OCI-LY7 (cell line): ENCODE results near the gene TBC1D9B. TPM values are rescaled to one million over a fixed set of nuclear protein-coding genes. Genes with fewer than 3 reads are reported as not detected.
A peak's percentile ranks its signal among the peaks of the same experiment; 100 is the strongest.

Experiments
- BruUV-seq: library from RNA; stranded (reverse); fragments of 400-500 nt; replicated peaks from 2 replicates; lab custom pipeline; 2021; lab: Mats Ljungman, UMichigan
- CTCF ChIA-PET: fragments of 300-600 bp; sonication (Branson Sonifier 250); formaldehyde crosslinking; loops from one replicate; lab custom pipeline; 2022; ENCODE audit warnings: antibody characterized with exemption; ENCODE audit not compliant: unreplicated experiment; lab: Charles Lee
- POLR2A ChIA-PET: fragments of 300-600 bp; sonication (Branson Sonifier 250); formaldehyde crosslinking; loops from one replicate; lab custom pipeline; 2022; ENCODE audit warnings: antibody characterized with exemption; lab: Charles Lee
- DNase-seq: peaks from one replicate; pipeline ENCODE4 v3.0.0-alpha.2; 2015; ENCODE audit warnings: low spot score
- H2AFZ ChIP-seq: fragments of 200-600 bp; sonication (generic), shearing (Covaris generic); 2 replicates; pipeline ENCODE4 v1.6.1; 2014; ENCODE audit warnings: mild to moderate bottlenecking, antibody characterized with exemption, low read length, moderate library complexity
- H3K27ac ChIP-seq: fragments of 200-600 bp; sonication (generic); 2 replicates; pipeline ENCODE4 v1.5.1; 2014; ENCODE audit warnings: mixed run types, low read depth, mild to moderate bottlenecking, moderate library complexity, low read length, inconsistent platforms; ENCODE audit not compliant: poor library complexity, severe bottlenecking
- H3K36me3 ChIP-seq: fragments of 200-600 bp; sonication (generic); 2 replicates; pipeline ENCODE4 v1.6.1; 2014; ENCODE audit warnings: mild to moderate bottlenecking, antibody characterized with exemption, low read length, moderate library complexity, mixed read lengths; ENCODE audit not compliant: insufficient read depth
- H3K4me1 ChIP-seq: fragments of 200-600 bp; sonication (generic); 2 replicates; pipeline ENCODE4 v1.5.1; 2014; ENCODE audit warnings: mild to moderate bottlenecking, low read length; ENCODE audit not compliant: insufficient read depth, poor library complexity, severe bottlenecking
- H3K4me2 ChIP-seq: fragments of 200-600 bp; sonication (generic); 2 replicates; pipeline ENCODE4 v1.6.1; 2014; ENCODE audit warnings: mild to moderate bottlenecking, low read length
- H3K4me3 ChIP-seq: fragments of 200-600 bp; sonication (generic); 2 replicates; pipeline ENCODE4 v1.5.1; 2014; ENCODE audit warnings: mild to moderate bottlenecking, low read depth, low read length; ENCODE audit not compliant: poor library complexity, severe bottlenecking
- H3K79me2 ChIP-seq: fragments of 200-600 bp; sonication (generic); 2 replicates; pipeline ENCODE4 v1.6.1; 2016; ENCODE audit warnings: low read depth, mild to moderate bottlenecking, low read length, moderate library complexity, mixed read lengths; ENCODE audit not compliant: insufficient read depth
- H3K9me2 ChIP-seq: fragments of 200-600 bp; sonication (generic); 2 replicates; pipeline ENCODE4 v1.6.1; 2016; ENCODE audit warnings: mild to moderate bottlenecking, low read length, mixed read lengths; ENCODE audit not compliant: insufficient read depth
- H3K9me3 ChIP-seq: fragments of 200-600 bp; sonication (generic); 2 replicates; pipeline ENCODE4 v1.6.1; 2014; ENCODE audit warnings: mild to moderate bottlenecking, mixed run types, low read length, mixed read lengths
- H4K20me1 ChIP-seq: fragments of 200-600 bp; sonication (generic); 2 replicates; pipeline ENCODE4 v1.6.1; 2014; ENCODE audit warnings: mild to moderate bottlenecking, antibody characterized with exemption, low read length, moderate library complexity, mixed read lengths; ENCODE audit not compliant: insufficient read depth
- EZH2phosphoT487 ChIP-seq: fragments of 200-600 bp; sonication (generic); IDR thresholded peaks from 2 replicates; pipeline ENCODE4 v1.6.1; 2018; ENCODE audit warnings: low read depth, borderline replicate concordance, mild to moderate bottlenecking, mixed run types, antibody characterized with exemption, low read length, moderate library complexity, mixed read lengths
- intact Hi-C: fragments of 100-400 bp; cut with micrococcal nuclease; formaldehyde crosslinking; loops from one replicate; pipeline ENCODE4 v1.10.0; 2022; ENCODE audit not compliant: unreplicated experiment
- total RNA-seq, 2 experiments: library from RNA; depleted of rRNA in 1 of 2; stranded (reverse); fragments of >200 nt in 1 of 2; shearing (Covaris generic) in 1 of 2; gene quantifications; 2 replicates each; pipeline ENCODE4 v1.2.3, GENCODE V29; 2014 to 2022
- TF ChIP-seq, protein P1 (sequence below): fragments of 200-600 bp; sonication (generic); conservative IDR thresholded peaks from 2 replicates; pipeline ENCODE4 v1.5.1; 2014; ENCODE audit warnings: mild to moderate bottlenecking, antibody characterized with exemption, low read length, moderate library complexity, mixed read lengths

Gene TBC1D9B
- total RNA-seq, 2 experiments from 2014 or later = 52.2 to 106 TPM

DNA sequence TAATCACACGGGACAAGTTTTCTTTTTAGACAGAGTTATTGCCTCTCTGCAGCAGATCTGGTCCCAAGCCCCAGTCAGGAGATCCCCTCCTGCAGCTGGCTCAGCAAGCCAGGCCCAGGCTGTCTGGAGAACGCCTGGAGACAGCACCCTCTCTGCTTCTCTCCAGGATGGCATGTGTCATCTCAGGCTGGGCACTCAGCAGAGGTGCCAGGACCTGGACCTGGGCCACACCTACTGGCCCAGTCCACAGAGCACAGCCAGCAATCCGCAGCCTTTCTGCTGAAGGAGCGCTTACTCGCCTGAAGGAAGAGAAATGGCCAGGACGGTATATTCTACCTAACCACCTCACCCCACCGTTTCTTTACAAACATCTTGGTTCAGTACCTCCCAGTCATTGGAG is 4.7 kb upstream of the TBC1D9B start:
- H3K9me3 ChIP-seq = no peaks in the 10 kb centered on the region
- no peaks in the 10 kb centered on the region for H3K9me2 ChIP-seq
- H3K4me1 ChIP-seq = peaks cover 29% of the 10 kb centered on the region
- ChIA-PET CTCF (no interaction called here), POLR2A (no interaction called here)
- no peak overlapping the region for H2AFZ ChIP-seq
- intact Hi-C loops = no loop called here
- TF ChIP-seq, protein P1, sequence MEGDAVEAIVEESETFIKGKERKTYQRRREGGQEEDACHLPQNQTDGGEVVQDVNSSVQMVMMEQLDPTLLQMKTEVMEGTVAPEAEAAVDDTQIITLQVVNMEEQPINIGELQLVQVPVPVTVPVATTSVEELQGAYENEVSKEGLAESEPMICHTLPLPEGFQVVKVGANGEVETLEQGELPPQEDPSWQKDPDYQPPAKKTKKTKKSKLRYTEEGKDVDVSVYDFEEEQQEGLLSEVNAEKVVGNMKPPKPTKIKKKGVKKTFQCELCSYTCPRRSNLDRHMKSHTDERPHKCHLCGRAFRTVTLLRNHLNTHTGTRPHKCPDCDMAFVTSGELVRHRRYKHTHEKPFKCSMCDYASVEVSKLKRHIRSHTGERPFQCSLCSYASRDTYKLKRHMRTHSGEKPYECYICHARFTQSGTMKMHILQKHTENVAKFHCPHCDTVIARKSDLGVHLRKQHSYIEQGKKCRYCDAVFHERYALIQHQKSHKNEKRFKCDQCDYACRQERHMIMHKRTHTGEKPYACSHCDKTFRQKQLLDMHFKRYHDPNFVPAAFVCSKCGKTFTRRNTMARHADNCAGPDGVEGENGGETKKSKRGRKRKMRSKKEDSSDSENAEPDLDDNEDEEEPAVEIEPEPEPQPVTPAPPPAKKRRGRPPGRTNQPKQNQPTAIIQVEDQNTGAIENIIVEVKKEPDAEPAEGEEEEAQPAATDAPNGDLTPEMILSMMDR = no peak
- TF ChIP-seq EZH2phosphoT487 = no peak
- no peaks in the 10 kb centered on the region for H4K20me1 ChIP-seq
- no peak overlapping the region for H3K4me3 ChIP-seq
- no TSS peak for BruUV-seq
- no peaks in the 10 kb centered on the region for H3K79me2 ChIP-seq
- H3K4me2 ChIP-seq = no peak overlapping the region
- no peaks in the 10 kb centered on the region for H3K36me3 ChIP-seq
- DNase-seq = no peak
- H3K27ac ChIP-seq = no peak overlapping the region

DNA sequence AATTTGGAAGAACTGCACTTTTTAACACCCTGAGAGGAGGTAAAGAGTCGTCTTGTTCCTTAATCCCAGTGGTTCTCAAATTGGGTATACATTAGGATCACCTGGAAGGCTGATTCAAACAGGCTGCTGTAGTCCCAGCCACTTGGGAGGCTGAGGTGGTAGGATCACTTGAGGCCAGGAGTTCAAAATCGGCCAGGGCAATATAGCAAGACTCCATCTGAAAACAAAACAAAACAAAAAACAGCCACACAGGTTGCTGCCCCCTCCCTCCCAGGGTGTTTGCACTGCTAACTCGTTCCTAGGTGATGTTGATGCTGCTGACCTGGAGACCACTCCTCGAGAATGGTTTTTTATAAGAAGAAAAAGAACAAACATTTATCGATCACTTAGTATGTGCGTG is 1.5 kb upstream of the TBC1D9B start:
- Histone ChIP-seq H4K20me1 (no peaks in the 10 kb centered on the region), H3K79me2 (peaks cover 21% of the 10 kb centered on the region), H2AFZ (no peak overlapping the region), H3K9me3 (no peaks in the 10 kb centered on the region), H3K9me2 (no peaks in the 10 kb centered on the region), H3K4me1 (peaks cover 24% of the 10 kb centered on the region), H3K27ac (no peak overlapping the region), H3K36me3 (peaks cover 12% of the 10 kb centered on the region), H3K4me2 (no peak overlapping the region), H3K4me3 (no peak overlapping the region)
- TF ChIP-seq EZH2phosphoT487 = no peak
- TF ChIP-seq, protein P1 = no peak
- BruUV-seq = no TSS peak
- intact Hi-C loops = loop anchor here (5.0 kb wide), 4 partner anchors 52 to 383 kb away; partner anchors contain the start of genes MAPK9, MGAT4B and MRNIP
- ChIA-PET POLR2A (no interaction called here), CTCF (no interaction called here)
- DNase-seq = no peak

DNA sequence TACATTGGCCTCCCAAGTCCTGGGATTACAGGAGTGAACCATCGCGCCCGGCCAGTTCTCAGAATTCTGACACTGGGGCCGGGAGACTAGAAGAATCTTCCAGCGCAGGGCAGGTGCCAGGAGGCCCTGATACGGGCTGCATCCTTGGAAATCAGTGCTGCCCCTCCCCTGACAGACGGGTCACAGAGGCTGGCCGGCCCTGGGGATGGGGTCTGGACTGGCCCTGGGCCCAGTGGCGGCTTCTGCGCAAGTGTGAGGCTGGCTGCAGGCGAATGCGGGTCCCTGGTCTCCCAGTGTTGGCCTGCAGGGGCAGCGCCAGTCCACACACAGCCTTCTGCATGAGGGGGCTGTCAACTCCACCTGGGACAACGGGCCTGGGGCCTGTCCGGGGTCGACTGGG is 831 bp upstream of the TBC1D9B start:
- H3K79me2 ChIP-seq = peaks cover 21% of the 10 kb centered on the region
- peaks cover 16% of the 10 kb centered on the region for H3K36me3 ChIP-seq
- POLR2A ChIA-PET = interaction anchor here (0.6 to 0.9 kb wide), 4 partner anchors 10 to 543 kb away, joined by 3 read pairs; no protein-coding TSS in a partner anchor
- no peak for TF ChIP-seq EZH2phosphoT487
- TF ChIP-seq, protein P1 = peak; percentile 49
- no peaks in the 10 kb centered on the region for H3K9me2 ChIP-seq
- no peaks in the 10 kb centered on the region for H4K20me1 ChIP-seq
- CTCF ChIA-PET = interaction anchor here (0.6 kb wide), 1 partner anchor 106 kb away, joined by 4 read pairs; no protein-coding TSS in a partner anchor
- H2AFZ ChIP-seq = peak overlapping the region; percentile 91; the same call in 1 of the 2 replicates
- peak; percentile 22 for DNase-seq
- no peaks in the 10 kb centered on the region for H3K9me3 ChIP-seq
- intact Hi-C loops = loop anchor here (5.0 kb wide), 4 partner anchors 51 to 384 kb away; partner anchors contain the start of genes MAPK9, MGAT4B and MRNIP
- H3K4me2 ChIP-seq = peak overlapping the region; percentile 88
- no peak overlapping the region for H3K27ac ChIP-seq
- H3K4me1 ChIP-seq = peaks cover 19% of the 10 kb centered on the region
- no TSS peak for BruUV-seq
- H3K4me3 ChIP-seq = peak overlapping the region; percentile 86
